ENCODE measurements around the gene PLPP3.

Gene PLPP3

DNA sequence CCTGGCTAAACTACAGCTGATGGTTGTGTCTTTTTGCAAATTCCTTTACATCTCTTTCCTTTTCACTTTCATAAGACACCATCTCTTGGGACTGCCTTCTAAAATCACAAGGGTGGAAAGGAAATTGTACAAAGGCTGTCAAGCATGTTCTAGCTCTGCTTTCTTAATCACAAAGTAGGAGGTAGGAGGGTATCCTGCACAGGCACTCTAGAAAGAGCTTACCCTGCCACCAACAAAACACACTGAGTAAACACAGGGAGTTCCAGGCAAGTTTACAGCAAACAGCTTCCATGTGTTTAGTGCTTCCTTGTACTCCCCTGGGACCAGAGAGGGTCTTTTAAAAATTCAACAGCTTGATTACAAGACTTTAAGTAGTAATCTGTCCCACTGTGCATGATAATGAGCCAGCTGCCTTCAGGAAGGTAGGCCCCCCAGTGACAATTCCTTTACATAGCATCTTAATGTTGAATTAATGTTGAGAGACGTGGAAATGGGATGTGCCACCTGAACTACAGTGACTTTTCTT lies 2.4 kb downstream of the PLPP3 start:
- no peak for DNase-seq (ENCODE audit: low read depth)

DNA sequence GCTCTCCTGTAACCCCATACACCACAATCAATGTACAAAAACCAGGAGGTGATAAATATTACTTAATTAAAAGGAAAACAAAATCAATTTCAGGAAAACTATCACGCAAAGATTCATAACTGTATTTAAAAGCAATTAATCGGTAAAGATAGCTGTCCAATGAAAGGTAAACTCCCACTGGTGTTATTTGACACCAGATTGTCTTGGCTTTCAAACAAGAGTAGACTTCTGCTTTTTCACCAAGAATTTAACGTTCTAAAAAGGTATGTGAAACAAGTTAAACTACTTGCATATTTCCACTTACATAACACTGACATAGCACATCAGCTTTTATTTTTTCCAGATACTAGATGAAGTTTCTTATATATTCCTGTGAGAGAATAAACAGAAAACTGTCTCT lies 3.5 kb downstream of the PLPP3 start:
- no peak for DNase-seq (ENCODE audit: low read depth)

DNA sequence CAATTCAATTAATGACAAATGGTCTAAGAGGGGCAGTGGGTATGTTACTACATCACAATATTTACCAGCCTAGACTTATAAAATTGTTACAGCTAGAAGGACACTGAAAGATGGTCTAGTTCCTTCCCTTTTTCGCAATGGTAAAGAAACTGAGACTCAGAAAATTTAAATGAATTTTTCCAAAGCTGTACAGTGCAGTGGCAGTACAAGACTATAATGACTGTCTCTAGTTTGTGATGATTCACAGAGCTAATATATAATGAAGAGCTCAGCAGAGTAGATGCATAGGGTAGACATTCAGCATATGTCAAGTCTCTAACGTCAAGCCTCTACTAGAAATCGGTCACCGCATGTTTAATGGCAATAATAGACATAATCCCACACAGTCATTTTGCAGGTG lies 4.6 kb downstream of the PLPP3 start:
- DNase-seq (ENCODE audit: low read depth) = no peak

DNA sequence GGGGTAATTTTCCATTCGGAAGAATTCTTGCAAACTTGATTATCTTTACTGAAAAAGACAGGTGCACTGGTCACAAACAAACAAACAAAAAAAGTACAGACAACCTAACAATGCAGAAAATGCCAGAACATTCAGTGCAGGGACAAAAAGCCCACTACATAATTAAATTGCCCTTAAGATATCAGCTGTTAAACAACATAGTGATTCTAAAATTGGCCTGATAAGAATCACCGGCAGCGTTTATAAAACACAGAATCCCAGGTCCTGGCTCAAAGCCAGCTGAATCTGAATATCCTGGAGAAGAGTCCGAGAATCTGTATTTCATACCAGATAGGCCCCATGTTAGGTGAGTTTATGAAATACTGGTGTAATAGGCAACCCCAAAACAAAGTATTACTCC lies 6.1 kb downstream of the PLPP3 start:
- DNase-seq (ENCODE audit: low read depth) = no peak

DNA sequence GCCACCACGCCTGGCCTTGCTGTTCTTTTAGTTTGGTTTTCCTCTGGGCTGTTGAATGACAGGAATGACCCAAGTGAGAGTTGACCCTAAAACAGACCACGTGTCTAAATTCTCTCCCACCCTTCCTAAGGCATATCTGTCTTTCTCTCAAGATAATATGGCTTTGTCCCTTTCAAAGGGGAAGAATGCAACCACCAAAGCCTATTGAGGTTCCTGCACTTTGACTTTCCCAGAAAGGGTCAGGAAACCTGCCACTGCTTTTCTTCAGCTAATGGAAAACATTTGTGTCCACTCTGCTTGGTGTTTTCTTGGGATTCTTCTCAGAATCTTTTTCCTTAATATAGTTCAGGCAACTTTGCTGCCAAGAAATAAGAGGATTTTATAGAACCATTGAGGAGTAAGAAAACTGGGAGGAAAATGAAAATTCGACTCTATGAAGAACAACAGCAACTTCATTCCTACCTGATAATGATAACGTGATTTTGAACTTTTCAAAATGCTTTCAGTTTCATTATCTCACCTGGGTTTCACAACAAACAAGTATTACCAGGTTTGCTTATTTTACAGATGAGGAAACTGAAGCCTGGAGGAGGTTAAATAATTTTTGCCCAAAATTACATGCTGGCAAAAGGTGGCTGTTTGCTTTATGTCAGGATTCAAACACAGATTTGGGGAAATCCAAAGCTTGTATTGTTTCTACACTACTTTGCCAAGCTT lies 6.9 kb downstream of the PLPP3 start:
- DNase-seq (ENCODE audit: low read depth) = no peak

DNA sequence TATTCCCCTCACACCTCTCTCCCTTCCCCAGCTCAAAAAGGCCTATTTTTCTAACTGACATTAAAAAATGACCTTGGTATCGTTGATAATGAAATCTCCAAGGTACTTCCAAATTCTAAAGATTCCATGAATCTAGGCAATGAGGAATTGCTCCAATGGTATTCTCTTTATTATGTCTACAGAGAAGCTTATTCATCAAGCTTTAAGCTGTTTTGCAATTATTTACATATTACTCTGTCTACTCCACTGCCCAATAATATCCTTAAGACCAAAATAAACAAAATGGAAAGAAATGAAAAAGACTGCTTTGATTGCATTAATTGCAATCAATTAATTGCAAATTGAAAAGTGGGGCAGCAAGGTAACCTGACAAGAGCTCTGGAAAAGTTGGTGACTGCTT lies 7.9 kb downstream of the PLPP3 start:
- no peak for DNase-seq (ENCODE audit: low read depth)

DNA sequence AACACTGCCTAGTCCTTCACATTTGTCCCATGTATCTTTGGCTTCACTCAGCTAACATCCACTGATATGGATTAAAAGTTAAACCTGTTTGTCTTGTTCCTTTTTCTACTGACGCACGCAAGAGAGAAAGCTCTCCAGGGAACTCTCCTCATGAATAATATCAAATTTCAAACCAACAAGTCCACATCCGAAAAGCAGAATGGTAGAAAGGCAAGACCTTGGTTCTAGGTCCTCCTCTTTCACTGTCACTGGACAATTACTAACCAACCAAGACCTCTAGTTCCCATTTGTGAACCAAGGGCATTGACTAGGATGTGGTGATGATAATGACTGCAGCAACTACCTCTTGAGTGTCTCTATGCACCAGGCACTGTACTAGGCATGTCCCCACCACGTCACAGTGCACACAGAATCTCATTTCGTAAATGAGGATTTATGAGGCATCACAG lies 8.4 kb downstream of the PLPP3 start:
- DNase-seq (ENCODE audit: low read depth) = no peak

DNA sequence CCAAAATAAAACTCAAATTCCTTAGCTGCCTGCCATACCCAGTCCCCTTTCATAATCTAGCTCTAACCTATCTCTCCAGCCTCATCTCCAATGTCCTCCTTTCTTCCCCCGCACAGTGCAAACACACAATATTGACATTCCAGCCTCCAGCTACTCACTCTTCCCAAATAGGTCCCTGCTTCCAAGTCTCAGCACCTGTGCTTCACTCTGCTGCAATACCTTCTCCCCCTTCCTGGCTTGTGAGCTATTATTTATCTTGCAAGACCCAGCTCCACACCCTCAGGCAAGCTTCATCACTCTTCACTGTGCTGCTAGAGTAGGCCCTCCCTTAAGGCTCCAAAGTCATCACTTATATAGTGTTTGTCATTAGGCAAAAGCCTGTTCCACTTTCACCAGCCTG lies 9.7 kb downstream of the PLPP3 start:
- no peak for DNase-seq (ENCODE audit: low read depth)

DNA sequence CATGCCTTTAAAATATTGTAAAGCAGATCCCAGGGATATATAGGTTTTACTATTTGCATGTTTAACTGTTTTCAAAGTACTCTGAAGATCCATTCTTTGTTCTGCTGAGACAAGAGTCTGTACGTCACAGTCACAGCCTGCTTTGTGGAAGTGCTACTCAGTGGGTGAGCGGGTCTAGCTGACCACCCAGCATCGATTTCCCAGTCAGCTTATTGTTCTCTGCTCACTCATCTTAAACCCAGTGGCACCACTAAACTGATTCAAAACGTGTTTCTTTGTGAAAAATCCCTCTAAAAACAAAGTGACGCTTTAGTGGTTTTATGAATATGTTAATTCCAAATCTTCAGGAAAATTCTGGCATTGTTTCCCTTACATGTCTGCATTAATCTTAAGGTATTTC lies 12.4 kb downstream of the PLPP3 start:
- no peak for DNase-seq (ENCODE audit: low read depth)

DNA sequence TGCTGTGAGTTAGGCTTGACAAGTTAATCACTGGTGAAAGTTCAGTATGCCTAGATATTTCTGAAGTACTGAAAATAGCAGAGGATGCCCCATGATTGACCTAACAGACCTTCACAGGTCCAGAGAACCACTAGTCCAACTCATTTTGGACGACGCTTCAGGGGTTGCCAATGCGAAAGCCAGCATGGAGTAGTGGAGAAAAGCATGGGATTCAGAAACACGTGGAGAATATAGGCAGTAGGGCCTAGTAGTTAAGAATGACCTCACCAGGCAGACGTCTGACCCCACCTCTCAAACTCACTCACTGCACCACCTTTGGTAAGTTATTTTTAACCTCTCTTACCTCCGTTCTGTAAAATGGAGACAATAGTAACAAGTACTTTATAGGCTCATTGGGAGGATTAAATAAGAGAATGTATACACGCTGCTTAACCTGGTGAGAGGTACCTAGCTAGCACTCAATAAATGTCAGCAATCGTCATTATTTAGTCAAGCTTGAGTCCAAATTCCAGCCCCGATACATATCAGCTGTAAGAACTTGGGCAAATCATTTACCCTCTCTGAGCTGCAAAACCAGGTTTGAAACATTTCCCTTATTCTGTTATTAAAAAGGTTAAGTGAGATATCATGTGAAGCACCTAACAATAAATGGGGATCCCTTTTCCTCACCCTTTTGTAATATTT lies 13.2 kb downstream of the PLPP3 start:
- DNase-seq (ENCODE audit: low read depth) = no peak

DNA sequence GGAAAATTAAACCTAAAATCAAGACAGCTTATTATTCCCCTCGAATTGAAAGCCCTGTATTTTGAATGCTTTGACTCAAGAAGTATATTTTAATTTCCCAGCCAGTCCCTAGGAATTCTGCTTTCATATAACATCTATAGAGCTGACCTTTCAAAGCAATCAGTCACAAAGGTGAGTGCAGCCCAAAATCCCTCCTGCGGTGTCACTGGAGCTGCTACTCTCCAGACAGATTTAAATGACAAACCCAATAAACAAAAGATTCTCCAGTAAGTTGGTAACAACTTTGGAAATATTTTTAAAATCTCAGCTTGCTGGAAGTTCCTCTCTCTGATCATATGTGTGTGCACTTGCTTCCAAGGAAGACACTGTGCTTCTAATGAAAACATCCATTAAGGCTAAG lies 14.7 kb downstream of the PLPP3 start:
- DNase-seq (ENCODE audit: low read depth) = no peak

DNA sequence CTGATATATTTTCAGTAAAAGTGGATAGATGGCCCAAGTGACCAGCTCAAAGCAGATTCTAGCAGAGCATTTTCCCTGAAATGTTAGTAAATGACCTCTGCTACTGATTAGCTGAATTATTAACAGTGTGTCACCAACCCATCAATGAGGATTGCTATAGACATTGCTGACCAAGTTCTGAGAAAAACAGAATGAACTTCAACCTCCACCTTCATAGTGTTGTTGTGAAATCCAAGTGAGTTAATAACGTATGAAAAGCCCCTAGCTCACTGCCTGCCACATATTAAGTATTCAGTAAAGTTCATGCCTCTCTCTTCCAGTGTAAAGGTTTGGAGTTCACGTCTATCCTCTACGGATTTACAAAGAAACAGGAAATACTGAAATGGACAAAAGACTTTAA lies 15.8 kb downstream of the PLPP3 start:
- no peak for DNase-seq (ENCODE audit: low read depth)

DNA sequence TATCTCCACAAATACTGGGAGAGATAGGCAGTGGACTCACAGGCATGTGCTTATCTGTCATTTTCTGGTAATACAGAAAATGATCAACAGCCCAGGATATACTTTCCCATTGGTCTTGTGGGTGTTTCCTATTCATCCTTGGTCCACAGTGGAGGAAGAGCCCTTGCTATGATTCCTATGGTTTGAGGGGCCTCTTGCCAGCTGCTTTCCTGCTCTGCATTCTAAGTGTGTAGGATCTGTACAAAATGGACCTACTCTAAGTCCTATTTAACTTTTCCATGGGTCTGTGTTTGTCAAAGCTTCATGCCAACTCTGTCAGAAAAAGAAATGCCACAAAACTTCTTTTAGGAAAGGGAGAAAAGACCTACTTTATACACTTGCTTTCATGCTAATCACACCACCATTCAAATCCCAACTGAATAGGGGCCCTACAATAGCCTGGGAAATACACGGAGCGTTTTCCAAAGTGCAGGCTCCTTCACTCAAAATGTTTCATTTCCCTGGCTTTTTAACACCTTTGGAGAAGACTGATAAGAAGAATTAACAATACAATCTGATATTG lies 16.4 kb downstream of the PLPP3 start:
- DNase-seq (ENCODE audit: low read depth) = no peak

DNA sequence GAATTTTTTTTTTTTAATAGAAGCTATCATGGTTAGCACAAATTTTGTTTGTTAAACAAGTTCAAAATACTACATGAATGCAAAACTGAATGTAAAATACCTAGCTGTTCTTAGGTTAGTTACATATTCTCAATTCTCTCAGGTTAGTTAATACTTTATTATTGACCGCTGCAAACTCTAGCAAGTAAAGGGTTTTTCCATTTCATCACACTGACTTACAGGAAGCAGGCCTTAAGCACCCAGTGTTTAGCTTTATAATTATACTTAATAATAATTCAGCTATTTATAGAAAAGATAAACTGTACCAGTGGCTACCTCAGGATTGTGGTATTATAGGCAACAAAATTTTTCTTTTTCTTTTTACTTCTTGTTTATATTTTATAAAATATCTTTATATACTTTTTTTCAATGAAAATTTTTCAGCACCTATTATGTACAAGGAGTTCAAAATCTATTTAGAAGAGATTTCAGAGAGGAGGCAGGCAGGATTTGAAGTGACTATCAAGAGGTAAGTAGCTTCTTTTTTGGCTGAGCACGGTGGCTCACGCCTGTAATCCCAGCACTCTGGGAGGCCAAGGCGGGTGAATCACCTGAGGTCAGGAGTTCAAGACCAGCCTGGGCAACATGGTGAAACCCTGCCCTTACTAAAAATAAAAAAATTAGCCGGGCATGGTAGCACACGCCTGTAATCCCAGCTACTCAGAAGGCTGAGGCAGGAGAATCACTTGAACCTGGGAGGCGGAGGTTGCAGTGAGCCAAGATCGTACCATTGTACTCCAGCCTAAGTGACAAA lies 17.9 kb downstream of the PLPP3 start:
- DNase-seq (ENCODE audit: low read depth) = no peak

DNA sequence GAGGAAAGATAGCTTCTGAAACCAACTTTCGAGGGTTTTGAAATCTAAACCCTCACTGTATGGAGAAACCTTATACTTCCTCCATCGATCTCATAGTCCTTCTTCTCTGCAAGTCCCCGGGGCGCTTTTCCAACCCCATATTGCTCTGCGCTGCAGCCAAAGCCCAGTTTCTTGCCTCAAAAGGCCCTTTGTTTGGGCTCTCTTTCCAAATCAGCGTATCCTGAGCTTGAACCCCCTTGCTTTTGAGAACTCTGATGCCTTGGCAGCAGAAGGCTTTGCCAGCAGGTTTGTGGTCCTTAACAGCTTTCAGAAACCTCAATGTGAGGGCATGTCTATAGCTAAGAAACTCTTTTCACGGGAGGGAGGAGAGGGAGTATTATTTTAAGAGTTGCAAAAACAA lies 21.6 kb downstream of the PLPP3 start:
- no peak for DNase-seq (ENCODE audit: low read depth)

DNA sequence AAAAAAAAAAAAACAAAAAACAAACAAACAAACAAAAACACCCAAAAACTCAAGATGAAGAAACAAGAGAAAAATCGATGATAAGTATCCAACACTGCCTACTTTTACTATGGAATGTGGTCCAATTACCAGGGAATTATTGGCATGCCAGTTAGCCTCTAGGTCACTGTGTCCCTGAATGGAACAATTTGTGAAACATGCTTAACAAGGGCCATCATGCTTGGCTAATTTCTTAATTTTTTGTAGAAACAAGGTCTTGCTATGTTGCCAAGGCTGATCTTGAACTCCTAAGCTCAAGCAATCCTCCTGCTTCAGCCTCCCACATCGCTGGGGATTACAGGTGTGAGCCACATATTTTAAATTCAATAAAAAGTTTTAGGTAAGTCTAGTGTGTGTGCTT lies 23.9 kb downstream of the PLPP3 start:
- DNase-seq (ENCODE audit: low read depth) = no peak

DNA sequence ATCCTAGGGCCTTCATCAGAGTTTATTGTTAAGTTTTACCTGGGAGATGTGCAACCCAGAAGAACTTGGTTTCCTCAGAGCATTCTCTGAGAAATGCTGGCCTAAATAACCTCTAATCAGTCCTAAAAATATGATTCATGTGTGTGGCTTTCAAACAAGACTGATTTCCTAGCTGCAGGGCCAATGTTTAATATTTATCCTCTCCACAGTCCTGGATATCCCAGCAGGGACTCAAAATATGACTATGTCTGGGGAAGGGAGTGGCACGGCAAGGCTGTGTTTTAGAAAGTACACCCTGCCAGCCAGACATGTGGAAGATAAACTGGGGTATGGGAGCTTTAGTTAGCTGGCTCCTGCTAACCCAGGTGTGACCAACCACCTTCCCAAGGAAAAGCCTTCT lies 26.3 kb downstream of the PLPP3 start:
- DNase-seq (ENCODE audit: low read depth) = no peak

DNA sequence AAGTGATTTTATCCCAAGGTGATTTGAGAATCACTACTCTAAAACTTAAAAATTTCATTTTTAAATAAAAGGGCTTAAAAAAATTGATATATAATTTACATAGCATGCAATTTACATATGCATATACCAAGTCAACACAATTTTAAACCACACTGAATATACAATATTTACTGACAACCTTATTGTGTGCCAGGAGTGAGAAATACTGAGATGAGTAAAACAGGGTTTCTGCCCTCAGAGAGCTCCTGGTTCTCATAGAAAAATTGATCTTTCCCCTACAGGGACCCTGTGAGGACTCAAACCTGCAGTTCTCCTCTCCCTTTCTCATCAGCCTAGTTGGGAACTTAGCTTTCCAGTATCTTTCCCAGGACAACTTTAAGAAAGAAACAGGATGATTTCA lies 27.0 kb downstream of the PLPP3 start:
- DNase-seq (ENCODE audit: low read depth) = no peak

DNA sequence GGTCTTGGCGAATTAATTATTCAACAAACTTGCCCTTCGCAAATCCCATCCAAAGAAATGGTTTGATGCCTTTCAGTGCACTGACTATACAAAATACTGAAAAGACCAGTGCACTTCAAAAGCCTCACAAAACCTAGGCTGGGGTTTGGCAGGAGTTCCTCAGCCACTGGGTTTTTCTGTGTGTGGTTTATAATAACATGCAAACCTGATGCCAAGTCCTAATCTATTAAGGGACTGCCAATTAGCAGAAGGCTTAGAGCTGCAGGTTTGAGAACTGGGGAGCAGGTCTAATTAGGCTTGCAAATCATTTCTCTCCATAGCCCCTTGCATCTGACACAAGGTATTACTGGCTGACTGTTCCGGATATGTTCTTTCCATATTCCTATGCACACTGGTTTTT lies 27.7 kb downstream of the PLPP3 start:
- DNase-seq (ENCODE audit: low read depth) = no peak

DNA sequence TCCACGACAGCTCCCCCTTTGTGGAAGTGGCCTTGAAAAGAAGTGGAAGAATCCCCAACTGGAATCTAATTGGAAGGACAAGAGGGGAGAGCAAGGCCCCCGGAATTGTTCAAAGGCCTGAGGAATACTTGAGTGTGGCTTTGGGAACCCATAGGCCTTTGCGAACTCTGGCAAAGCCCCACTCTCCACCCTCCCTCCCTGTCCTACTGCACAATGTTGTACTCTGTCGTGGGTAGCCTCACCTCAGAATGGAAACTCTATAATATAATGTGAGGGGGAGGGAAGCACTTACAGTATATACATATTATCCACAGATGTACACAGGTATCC lies 28.5 kb downstream of the PLPP3 start:
- no peak for DNase-seq (ENCODE audit: low read depth)

DNA sequence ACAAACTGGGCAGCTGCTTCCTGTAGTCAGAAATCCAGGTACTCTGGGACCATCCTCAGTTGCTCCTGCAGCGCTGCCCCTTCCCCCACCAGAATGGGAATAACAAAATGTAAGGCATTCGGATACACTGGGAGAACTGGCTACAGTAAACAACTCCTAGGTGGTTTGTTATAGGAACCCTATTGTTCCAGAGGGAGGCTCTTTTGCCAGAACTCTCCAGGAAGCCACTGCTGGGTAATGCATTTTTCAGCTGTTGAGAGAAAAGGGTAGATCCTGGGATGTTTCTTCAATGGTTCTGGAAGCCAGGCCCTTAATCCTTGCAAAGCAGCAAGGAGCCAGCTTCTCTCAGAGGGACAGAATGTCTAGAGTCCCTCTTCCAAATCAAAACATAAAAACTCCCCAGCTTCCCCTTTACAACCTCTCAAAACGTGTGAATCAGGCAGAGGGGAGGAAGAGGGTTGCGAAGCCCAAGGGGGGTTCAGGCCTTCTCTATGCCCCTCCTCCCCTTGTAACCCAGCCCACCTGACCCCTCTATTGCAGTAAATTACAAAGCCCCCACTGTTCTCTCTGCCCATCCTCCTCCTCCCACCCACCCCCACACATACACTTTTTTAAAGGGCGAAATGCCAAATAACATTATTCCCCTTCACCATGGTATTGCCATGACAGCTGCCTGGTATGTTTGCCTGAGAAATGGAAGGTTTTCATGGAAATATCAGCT lies 29.1 kb downstream of the PLPP3 start:
- DNase-seq (ENCODE audit: low read depth) = no peak

DNA sequence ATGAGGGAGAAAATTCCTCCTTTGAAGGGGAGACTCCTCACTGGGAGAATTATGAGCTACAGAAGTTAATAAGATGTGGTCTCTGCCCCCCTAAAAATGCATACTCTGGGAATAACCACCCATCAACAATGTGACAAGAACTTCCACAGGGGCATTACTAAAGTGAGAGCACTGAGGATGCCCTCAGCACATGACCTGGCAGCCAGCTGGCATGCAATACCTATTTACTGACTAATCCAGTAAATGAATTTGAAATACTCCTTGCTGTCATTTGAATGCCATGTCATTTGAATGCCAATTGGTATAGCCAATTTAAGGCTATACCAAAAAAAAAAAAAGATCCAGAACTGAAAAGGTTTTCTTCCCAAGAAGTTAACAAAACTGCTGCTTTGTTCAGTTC lies 30.8 kb downstream of the PLPP3 start:
- no peak for DNase-seq (ENCODE audit: low read depth)
